Adrenal gland (tissue), 12 donors: ENCODE data around the gene NFKBIE. TPM values are rescaled to one million over a fixed set of nuclear protein-coding genes. Genes with fewer than 3 reads are reported as not detected.

Experiments
- DNase-seq, 7 donors: peaks; one replicate each; pipeline ENCODE4 v3.0.0-alpha.2; 2019 to 2020
- H3K27ac ChIP-seq, 5 donors: fragments of 200-600 bp; sonication (generic) in 4 of 5; 1 replicate in 3 of 5; 2 replicates in 2 of 5; pipeline versions ENCODE4 v1.5.1 to v1.8.0; 2016 to 2020; ENCODE audit warnings: mild to moderate bottlenecking in 1 of 5
- H3K27me3 ChIP-seq: fragments of 200-600 bp; 2 replicates; pipeline ENCODE4 v1.8.0; 2021
- H3K36me3 ChIP-seq, 2 donors: fragments of 200-600 bp; replicated peaks in 1 of 2; 1 replicate in 1 of 2; 2 replicates in 1 of 2; pipeline versions ENCODE4 v1.5.1 to v1.8.0; 2018 to 2022
- H3K4me1 ChIP-seq, 2 donors: fragments of 200-600 bp; replicated peaks in 1 of 2; 1 replicate in 1 of 2; 2 replicates in 1 of 2; pipeline versions ENCODE4 v1.5.1 to v1.8.0; 2018 to 2021
- H3K4me3 ChIP-seq, 4 donors: fragments of 200-600 bp; sonication (generic) in 3 of 4; one replicate each; pipeline ENCODE4 v1.5.1; 2016 to 2018
- H3K9me3 ChIP-seq, 3 donors: fragments of 200-600 bp; sonication (generic) in 1 of 3; replicated peaks in 1 of 3; 1 replicate in 2 of 3; 2 replicates in 1 of 3; pipeline versions ENCODE4 v1.5.1 to v1.8.0; 2016 to 2021
- POLR2A ChIP-seq, 2 donors: fragments of 450-650 bp; IDR thresholded peaks; one replicate each; pipeline ENCODE4 v1.6.1; 2017; ENCODE audit warnings: antibody characterized with exemption in 2 of 2, mild to moderate bottlenecking in 2 of 2, moderate library complexity in 1 of 2
- WGBS, 4 donors: extraction: QIAGEN DNeasy Blood & Tissue Kit in 2 of 4; methylation state at CpG; one replicate each; pipeline versions ENCODE4 v1.1.5 to v1.1.7; 2013 to 2017; 5-methylcytosine and 5-hydroxymethylcytosine counted together
- intact Hi-C, 2 donors: fragments of 100-400 bp; cut with DNase I; formaldehyde crosslinking; loops; one replicate each; pipeline versions ENCODE4 v1.14.1 to v1.15.0; 2022 to 2023
- polyA plus RNA-seq, 3 donors: library from polyadenylated mRNA; stranded (reverse); fragments of 200-250 nt in 2 of 3; fragments of 350-450 nt in 1 of 3; fragmentation: Illumina TruSeq in 1 of 3; extraction: RNeasy Lipid Tissue Mini Kit (QIAGEN cat#74804) in 1 of 3; gene quantifications; one replicate each; pipeline ENCODE4 v1.2.3, GENCODE V29; 2013 to 2014
- total RNA-seq, 9 donors: library from RNA; depleted of rRNA in 4 of 9; stranded (reverse); fragments of >200 nt in 4 of 9; fragments of 120-200 nt in 1 of 9; fragmentation: NEBNext Ultra II Directional in 1 of 9; extraction: Animal tissue kit (Norgen Biotek cat#: 25700) in 1 of 9; gene quantifications; one replicate each; pipeline versions ENCODE4 v1.1.0 to v1.2.4, GENCODE V29; 2013 to 2023
- TF ChIP-seq, protein P1 (sequence below), 6 experiments: fragments of 450-650 bp in 4 of 6; fragments of 200-600 bp in 2 of 6; sonication (generic) in 1 of 6; IDR thresholded peaks; 1 replicate in 5 of 6; 2 replicates in 1 of 6; pipeline versions ENCODE4 v1.5.1 to v1.8.0; 2016 to 2021; ENCODE audit warnings: antibody characterized with exemption in 6 of 6, mild to moderate bottlenecking in 2 of 6, moderate library complexity in 1 of 6
- donor health status: healthy with polysubstance abuse.
- donor health status: Bipolar disorder and iron deficiency.
- donor health status: DM: yes; HTN: yes; CAD: no.
- donor health status: DM: no; HTN: no; CAD: no.
- donor health status: DM: no; HTN: no; CAD: no.
- donor health status: DM: yes; HTN: yes; CAD: no.

The NFKBIE gene
- total and polyA plus RNA-seq, 12 donors: 4.8 to 31.2 (median 10.4) TPM

DNA sequence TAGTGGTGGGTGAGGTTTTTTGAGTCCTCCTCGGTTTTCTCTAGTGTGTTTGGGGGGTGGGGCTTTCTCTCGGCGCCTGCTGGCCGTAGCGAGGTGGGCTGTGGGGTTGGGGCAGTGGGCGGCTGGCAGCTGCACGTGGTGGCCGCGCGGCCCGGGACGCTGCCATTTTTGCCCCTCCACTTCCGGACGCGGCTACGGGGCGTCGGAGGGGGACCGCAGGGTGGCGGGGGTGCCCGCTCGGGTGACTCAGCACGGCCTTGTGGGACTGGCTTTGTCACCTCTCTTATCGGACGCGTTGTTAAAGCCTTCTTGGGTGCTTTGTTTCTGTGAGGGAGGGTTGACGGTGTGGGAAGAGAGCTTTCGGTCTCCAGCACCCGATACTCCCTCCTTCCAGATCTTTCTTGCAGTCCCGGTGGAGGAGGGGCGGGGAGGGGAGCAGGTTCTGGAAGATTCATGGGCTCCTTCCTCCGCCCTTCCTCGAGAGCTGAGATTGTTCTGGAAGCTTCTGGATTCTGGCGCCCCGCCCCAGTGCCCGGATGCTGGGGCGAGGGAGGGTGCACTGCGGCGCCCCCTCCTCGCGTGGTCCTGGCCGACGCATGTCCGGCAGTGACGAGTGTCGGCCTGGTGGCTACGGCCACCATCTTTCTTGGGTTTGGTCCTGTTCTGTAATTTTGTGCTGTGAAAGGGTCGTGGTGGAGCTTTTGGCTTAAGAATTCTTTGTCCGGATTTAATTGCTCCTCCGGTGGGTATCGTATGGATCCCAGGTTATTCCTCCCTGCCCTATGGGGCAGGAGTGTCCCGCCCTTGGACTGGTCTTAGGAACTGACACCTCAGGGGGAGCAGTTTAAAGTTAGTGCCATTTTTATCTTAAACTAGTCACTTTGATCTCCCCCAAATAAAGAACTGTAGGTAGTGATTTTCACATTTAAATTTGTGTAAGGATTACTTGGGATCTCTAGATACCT, 17.7 kb downstream of the NFKBIE start:
- Histone ChIP-seq H3K27me3 (no peaks in the 10 kb centered on the region), H3K27ac (peak overlapping the region; percentile 78 to 100 (median 98)), H3K4me1 (peaks cover 19 to 37% of the 10 kb centered on the region in 2 donors), H3K4me3 (peak overlapping the region; percentile 59 to 99 (median 80)), H3K36me3 (peaks cover 0 to 47% of the 10 kb centered on the region in 2 donors), H3K9me3 (no peaks in the 10 kb centered on the region)
- intact Hi-C loops: no loop called here
- TF ChIP-seq POLR2A (IDR thresholded peaks at IDR 0.05): no peak
- TF ChIP-seq, protein P1, sequence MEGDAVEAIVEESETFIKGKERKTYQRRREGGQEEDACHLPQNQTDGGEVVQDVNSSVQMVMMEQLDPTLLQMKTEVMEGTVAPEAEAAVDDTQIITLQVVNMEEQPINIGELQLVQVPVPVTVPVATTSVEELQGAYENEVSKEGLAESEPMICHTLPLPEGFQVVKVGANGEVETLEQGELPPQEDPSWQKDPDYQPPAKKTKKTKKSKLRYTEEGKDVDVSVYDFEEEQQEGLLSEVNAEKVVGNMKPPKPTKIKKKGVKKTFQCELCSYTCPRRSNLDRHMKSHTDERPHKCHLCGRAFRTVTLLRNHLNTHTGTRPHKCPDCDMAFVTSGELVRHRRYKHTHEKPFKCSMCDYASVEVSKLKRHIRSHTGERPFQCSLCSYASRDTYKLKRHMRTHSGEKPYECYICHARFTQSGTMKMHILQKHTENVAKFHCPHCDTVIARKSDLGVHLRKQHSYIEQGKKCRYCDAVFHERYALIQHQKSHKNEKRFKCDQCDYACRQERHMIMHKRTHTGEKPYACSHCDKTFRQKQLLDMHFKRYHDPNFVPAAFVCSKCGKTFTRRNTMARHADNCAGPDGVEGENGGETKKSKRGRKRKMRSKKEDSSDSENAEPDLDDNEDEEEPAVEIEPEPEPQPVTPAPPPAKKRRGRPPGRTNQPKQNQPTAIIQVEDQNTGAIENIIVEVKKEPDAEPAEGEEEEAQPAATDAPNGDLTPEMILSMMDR (IDR thresholded peaks at IDR 0.05): no peak
- WGBS, 4 donors: 0 to 1% (median 0%) methylated on average over 9 to 52 of the region's 52 CpGs
- peak; percentile 89 to 92 (median 90) for DNase-seq

DNA sequence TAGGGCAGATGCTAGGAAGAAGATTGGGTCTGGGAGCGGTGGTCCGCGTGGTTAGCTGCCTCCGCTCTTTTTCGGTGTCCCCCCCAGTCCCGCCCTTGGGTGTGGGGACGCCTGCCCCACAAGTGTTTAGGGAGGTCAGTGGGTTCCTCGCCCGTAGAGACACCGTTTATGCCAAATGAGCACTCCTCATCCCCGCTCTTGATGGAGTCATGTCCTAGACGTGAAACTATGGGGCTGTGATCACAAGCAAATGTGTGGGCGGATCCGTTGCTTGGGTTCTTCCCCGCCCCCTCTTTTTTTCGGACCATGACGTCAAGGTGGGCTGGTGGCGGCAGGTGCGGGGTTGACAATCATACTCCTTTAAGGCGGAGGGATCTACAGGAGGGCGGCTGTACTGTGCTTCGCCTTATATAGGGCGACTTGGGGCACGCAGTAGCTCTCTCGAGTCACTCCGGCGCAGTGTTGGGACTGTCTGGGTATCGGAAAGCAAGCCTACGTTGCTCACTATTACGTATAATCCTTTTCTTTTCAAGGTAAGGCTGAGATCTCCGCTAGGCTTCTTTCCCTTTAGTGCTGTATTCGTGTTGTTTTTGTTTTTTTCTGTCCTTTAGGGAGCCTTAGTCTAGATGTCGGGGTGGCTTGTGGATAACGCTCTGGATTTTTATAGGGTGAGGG, 18.6 kb downstream of the NFKBIE start, which contains the start of gene HSP90AB1:
HSP90AB1 (plus strand) TSS at position 439 of the 675 bp plus-strand sequence. CDS start 1,529 bp downstream, outside the sequence.
- 0 to 1% (median 1%) methylated on average over 25 to 34 of the region's 34 CpGs for WGBS, 4 donors
- Histone ChIP-seq H3K9me3 (no peaks in the 10 kb centered on the region), H3K36me3 (peaks cover 0 to 39% of the 10 kb centered on the region in 2 donors), H3K4me1 (peaks cover 19 to 35% of the 10 kb centered on the region in 2 donors), H3K27me3 (no peaks in the 10 kb centered on the region), H3K4me3 (peak within 1 kb of the TSS; percentile 59 to 99 (median 80)), H3K27ac (peak within 1 kb of the TSS; percentile 78 to 100 (median 98))
- intact Hi-C loops: no loop called here
- peak; percentile 99 for TF ChIP-seq POLR2A (IDR thresholded peaks at IDR 0.05)
- TF ChIP-seq, protein P1 (IDR thresholded peaks at IDR 0.05): peak in 1 of 6 experiments; percentile 14
- DNase-seq: peak; percentile 94 to 100 (median 98)

DNA sequence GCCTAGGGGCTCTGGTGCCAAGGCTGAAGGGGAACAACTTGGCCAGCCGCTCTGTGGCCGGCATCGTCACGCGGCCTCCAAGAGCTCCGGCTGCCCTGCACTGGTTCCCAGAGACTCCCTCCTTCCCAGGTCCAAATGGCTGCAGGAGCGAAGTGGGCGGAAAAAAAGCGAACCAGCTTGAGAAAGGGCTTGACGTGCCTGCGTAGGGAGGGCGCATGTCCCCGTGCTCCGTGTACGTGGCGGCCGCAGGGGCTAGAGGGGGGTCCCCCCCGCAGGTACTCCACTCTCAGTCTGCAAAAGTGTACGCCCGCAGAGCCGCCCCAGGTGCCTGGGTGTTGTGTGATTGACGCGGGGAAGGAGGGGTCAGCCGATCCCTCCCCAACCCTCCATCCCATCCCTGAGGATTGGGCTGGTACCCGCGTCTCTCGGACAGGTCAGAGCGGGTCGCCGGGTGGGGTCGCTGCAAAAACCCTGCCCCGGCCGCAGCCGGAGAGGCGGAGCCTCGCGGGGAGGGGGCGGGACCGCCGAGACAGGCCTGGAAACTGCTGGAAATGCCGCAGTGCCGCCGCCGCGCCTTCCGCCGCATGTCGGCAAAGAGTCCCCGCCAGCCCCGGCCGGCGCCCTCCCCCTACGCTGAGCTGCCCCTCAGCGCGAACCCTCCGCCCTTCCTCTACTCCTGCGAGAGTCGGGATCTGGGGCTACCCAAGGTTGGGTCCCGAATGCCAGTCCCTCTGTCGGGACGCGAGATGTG, 19.3 kb downstream of the NFKBIE start:
- Histone ChIP-seq H3K27ac (peak overlapping the region; percentile 78 to 100 (median 98)), H3K27me3 (no peaks in the 10 kb centered on the region), H3K4me1 (peaks cover 19 to 29% of the 10 kb centered on the region in 2 donors), H3K4me3 (peak overlapping the region; percentile 13 to 99 (median 75)), H3K36me3 (peaks cover 0 to 32% of the 10 kb centered on the region in 2 donors), H3K9me3 (no peaks in the 10 kb centered on the region)
- peak; percentile 26 to 57 for TF ChIP-seq POLR2A (IDR thresholded peaks at IDR 0.05)
- TF ChIP-seq, protein P1 (IDR thresholded peaks at IDR 0.05): peak in 3 of 6 experiments; percentile 0 to 10 (median 1)
- 0 to 1% (median 1%) methylated on average over 32 to 62 of the region's 62 CpGs for WGBS, 4 donors
- peak; percentile 91 to 95 (median 92) for DNase-seq
- intact Hi-C loops: no loop called here
